RPMI8226 (cell line): Measurements from ENCODE around the gene OR4S1.
"Not testable (repeated sequence)": the region's sequence is repeated elsewhere in the genome, so short reads cannot be mapped to it uniquely, and the experiment has no call there.

Source experiments
- DNase-seq: peaks from one replicate; pipeline ENCODE4 v3.0.0-alpha.2; 2015

Gene OR4S1

DNA sequence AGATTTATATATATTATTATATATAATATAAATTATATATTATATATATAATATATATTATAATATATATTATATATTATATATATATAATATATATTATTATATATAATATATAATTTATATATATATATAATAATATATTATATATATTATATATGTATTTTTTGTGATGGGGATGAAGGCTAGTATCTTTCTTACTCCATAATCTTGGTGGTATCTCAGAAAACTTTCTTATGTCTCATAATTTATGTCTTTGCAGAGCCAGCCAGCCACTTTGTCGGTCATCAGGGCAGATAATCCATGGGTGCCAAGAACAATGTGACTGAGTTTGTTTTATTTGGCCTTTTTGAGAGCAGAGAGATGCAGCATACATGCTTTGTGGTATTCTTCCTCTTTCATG lies at the start of gene OR4S1:
Gene OR4S1, plus strand, starts transcription at position 301 of the 400 bp plus-strand sequence. Its CDS starts 0 bp downstream, at position 301.
- no peak for DNase-seq

DNA sequence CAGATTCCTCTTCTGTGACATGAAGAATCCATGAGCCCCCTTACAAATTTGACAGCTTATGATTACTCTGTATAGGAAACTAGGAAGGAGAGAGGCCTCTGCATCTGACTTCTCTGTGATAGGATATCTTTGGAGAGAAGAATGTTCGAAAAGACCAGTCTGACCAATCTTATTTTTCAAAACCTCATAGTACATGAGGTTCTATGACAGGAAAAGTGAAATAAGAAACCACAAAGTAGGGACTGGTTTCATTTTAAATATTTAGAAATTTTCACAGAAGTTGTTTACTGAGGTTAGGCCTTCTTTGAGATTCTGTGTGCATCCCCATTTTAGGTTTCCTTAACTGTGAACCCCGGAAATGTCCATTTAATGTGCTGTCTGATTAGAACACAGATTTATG lies 44.4 kb upstream of the OR4S1 start:
- DNase-seq = no peak

DNA sequence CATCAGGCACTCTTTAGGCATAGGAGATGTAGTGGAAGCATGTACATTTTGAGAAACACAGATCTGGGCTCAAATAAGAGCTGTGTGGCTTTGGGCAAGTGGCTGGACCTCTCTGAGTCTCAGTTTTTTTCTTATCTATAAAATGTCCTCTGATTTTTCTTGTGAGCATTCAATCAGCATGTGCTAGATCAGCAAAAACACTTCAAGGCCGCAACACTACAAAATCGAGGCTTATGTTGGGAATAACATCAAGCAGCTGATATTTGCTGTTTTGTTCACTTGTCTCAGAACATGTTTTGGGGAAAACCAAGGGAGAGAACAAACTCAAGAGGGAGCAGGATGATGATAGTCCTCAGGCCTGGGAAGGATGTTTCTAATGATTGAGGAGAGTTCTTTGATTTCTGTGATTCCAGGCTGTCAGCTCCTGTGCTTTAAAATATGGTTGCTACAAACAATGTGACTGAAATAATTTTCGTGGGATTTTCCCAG lies 42.6 kb upstream of the OR4S1 start, which contains the start of gene OR4X1:
Gene OR4X1, plus strand, starts transcription at position 439 of the 489 bp plus-strand sequence. Its CDS starts 0 bp downstream, at position 439.
- no peak for DNase-seq

- DNase-seq = no peak
Measured at GRCh38 chr11:48270621-48271020, 35.4 kb upstream of the OR4S1 start.

DNA sequence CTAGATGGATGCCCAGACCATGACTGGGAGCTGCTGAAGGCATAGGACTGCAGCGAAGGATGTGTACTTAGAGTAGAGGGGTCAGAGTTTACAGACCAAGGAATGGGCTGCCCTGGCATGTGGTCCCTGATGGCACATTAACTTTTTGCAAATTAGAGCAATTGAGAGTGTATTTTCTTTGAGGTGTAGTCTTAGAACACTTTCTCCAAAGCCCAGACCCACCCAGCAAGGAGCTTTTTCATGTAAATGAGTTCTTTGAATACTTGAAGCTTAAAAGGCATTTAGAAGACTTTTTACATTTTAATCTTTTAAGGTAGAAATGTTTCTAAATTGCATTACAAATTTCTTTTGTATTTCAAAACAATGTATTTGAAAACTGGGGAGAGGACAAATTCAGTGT lies 33.4 kb upstream of the OR4S1 start:
- DNase-seq = no peak

DNA sequence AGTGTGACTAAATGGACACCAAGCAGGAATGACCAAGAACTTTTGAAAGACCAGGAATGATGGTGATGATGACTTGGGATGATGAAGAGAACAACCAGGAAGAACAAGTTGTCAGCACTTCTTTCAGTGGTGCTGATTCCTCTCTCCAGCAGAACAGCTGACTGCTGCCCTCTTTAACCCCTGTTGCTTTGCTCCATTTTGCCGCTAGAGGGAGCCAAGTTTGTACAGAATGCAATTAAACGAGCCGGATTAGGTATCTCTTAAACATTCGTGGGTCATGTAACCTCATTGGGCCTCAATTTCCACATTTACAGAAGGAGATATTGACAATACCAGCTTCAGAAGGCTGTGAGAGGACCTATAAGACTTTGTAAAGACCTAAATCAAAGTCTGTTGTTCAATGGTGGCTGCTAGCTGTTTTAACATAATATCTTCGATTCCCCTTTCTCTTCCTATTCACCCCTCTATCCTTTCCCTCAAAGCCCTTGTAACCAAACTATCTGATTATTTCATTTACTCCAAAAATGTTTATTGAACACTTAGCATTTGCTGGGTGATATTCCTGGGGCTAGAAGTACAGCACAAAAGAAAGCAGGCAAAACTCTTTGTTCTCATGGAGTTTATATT lies 1.9 kb downstream of the OR4S1 start:
- peak; percentile 67 for DNase-seq

- not testable (repeated sequence) for DNase-seq
Measured at GRCh38 chr11:48313590-48313989, 7.6 kb downstream of the OR4S1 start.

DNA sequence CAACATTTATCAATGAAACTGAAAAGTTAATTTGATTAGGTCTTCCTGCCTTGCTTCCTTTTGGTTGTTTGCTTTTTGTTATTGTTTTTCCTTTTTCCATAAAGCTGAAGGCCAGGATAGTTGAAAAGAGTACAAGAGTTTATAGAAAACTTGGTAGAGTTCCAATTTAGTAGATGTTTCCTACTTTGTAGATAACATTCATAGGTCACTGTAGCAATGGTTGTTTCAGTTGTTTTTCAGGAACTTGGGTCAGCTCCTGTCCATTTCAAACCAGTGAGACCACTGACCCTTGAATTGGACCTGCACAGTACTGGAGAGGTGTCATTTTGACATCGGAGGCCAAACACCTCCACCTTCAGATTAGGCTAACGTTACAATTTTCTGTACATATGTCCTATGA lies 13.8 kb downstream of the OR4S1 start:
- not testable (repeated sequence) for DNase-seq

GRCh38 chr11:48324620-48325019 lies 18.6 kb downstream of the OR4S1 start, which contains the start of gene OR4C3:
OR4C3 (plus strand) TSS chr11:48324920; CDS start chr11:48325022, 102 bp downstream.
- DNase-seq = not testable (repeated sequence)

- no peak for DNase-seq
Measured at GRCh38 chr11:48341466-48341865, 35.4 kb downstream of the OR4S1 start.

GRCh38 chr11:48342505-48342904 lies 36.5 kb downstream of the OR4S1 start:
- not testable (repeated sequence) for DNase-seq

DNA sequence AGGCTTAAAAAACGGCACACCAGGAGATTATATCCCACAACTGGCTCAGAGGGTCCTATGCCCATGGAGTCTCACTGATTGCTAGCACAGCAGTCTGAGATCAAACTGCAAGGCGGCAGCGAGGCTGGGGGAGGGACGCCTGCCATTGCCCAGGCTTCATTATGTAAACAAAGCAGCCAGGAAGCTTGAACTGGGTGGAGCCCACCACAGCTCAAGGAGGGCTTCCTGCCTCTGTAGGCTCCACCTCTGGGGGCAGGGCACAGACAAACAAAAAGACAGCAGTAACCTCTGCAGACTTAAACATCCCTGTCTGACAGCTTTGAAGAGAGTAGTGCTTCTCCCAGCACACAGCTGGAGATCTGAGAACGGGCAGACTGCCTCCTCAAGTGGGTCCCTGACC lies 40.3 kb downstream of the OR4S1 start:
- DNase-seq = not testable (repeated sequence)

DNA sequence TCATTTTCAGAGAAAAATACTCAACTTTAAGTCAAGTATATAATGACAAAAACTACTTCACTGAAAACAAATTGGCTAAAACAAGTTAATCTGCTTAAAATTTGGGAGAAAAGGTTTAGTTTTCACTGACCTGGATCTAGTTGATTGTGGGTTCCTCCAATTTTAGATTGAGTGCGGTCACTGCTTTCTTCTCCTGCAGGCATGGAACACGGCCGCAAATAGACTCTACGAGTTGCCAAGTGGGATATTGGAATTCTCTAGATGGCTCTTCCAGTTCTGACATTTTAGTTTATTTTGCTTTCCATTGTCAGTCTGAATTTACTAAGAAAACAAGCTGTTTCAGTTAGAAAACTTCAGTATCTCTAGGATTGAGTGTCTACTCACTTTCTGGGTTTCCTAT lies 48.0 kb downstream of the OR4S1 start:
- no peak for DNase-seq

DNA sequence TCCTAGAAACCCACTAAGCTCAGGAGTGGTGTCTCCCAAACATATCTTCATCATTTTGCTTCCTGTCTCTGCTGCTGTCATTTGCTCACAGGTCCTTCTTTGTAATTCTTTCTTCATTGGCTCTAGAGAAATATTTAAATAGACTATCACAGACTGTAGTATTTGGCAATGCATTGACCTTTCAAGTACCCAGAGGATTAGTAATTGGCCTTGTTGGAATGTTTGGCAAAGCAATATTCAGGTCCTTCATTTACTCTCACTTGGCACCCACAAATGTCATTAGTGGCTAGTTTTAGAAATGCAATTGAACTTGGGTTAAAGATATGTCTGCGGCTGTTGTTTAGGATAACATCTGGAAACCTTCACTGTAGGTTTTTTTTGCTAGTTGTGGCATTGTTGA lies 48.7 kb downstream of the OR4S1 start:
- no peak for DNase-seq
